CD4-positive, alpha-beta memory T cell (primary cell): ENCODE measurements around the gene IFT43. TPM values are rescaled to one million over a fixed set of nuclear protein-coding genes. Genes with fewer than 3 reads are reported as not detected.

ENCODE experiments used
- CTCF ChIA-PET: fragments of 350-600 bp; sonication (Branson Sonifier 250); formaldehyde crosslinking; loops from one replicate; lab custom pipeline; 2021; ENCODE audit warnings: inconsistent platforms; ENCODE audit not compliant: partially characterized antibody; lab: Charles Lee
- POLR2A ChIA-PET: fragments of 350-600 bp; sonication (Branson Sonifier 250); formaldehyde crosslinking; loops from one replicate; lab custom pipeline; 2021; ENCODE audit not compliant: partially characterized antibody; lab: Charles Lee
- DNase-seq, 5 donors: peaks; one replicate each; pipeline versions ENCODE4 v3.0.0 to v3.0.0-alpha.2; 2020 to 2022; ENCODE audit warnings: mixed read lengths in 1 of 5
- H3K27ac ChIP-seq: one replicate; pipeline ENCODE4 v1.7.0; 2013; ENCODE audit warnings: low read depth, low read length
- H3K27me3 ChIP-seq: 2 replicates; pipeline ENCODE4 v1.7.0; 2013; ENCODE audit warnings: mild to moderate bottlenecking, low read length, moderate library complexity; ENCODE audit not compliant: insufficient read depth
- H3K36me3 ChIP-seq: 2 replicates; pipeline ENCODE4 v1.7.0; 2013; ENCODE audit warnings: mild to moderate bottlenecking, low read length, moderate library complexity; ENCODE audit not compliant: insufficient read depth
- H3K4me1 ChIP-seq: 2 replicates; pipeline ENCODE4 v1.7.0; 2013; ENCODE audit warnings: mild to moderate bottlenecking, low read length, moderate library complexity; ENCODE audit not compliant: insufficient read depth
- H3K4me3 ChIP-seq, 2 donors: one replicate each; pipeline ENCODE4 v1.7.0; 2013; ENCODE audit warnings: low read length in 2 of 2, mild to moderate bottlenecking in 1 of 2
- H3K9me3 ChIP-seq, 2 donors: one replicate each; pipeline ENCODE4 v1.7.0; 2013; ENCODE audit warnings: low read length in 2 of 2, control low read depth in 1 of 2; ENCODE audit not compliant: control insufficient read depth in 1 of 2
- H3K27ac Mint-ChIP-seq, 7 donors: one replicate each; pipeline ENCODE4 v1.8.0; 2020 to 2021; ENCODE audit warnings: mixed read lengths in 7 of 7, mild to moderate bottlenecking in 6 of 7, inconsistent platforms in 3 of 7, moderate library complexity in 3 of 7
- H3K27me3 Mint-ChIP-seq, 2 donors: one replicate each; pipeline ENCODE4 v1.8.0; 2020 to 2021; ENCODE audit warnings: mixed read lengths in 2 of 2
- H3K36me3 Mint-ChIP-seq, 2 donors: one replicate each; pipeline ENCODE4 v1.8.0; 2020 to 2021; ENCODE audit warnings: mixed read lengths in 2 of 2, inconsistent platforms in 1 of 2, mild to moderate bottlenecking in 1 of 2
- H3K4me1 Mint-ChIP-seq, 4 donors: one replicate each; pipeline ENCODE4 v1.8.0; 2020 to 2021; ENCODE audit warnings: mixed read lengths in 4 of 4, mild to moderate bottlenecking in 1 of 4
- H3K4me3 Mint-ChIP-seq, 8 donors: one replicate each; pipeline ENCODE4 v1.8.0; 2020 to 2021; ENCODE audit warnings: mixed read lengths in 8 of 8, mild to moderate bottlenecking in 7 of 8, moderate library complexity in 6 of 8, inconsistent platforms in 3 of 8
- H3K9me3 Mint-ChIP-seq, 8 donors: one replicate each; pipeline ENCODE4 v1.8.0; 2020 to 2021; ENCODE audit warnings: mixed read lengths in 8 of 8, mild to moderate bottlenecking in 5 of 8, inconsistent platforms in 3 of 8, moderate library complexity in 1 of 8
- intact Hi-C: fragments of 100-400 bp; cut with micrococcal nuclease; formaldehyde crosslinking; loops from one replicate; pipeline ENCODE4 v1.15.1; 2023
- polyA plus RNA-seq, 2 donors: library from polyadenylated mRNA; unstranded; fragments of 300-500 nt; fragmentation: Illumina TruSeq; gene quantifications; one replicate each; pipeline ENCODE4 v1.2.3, GENCODE V29; 2021
- total RNA-seq, 2 experiments: library from RNA; stranded (reverse); gene quantifications; one replicate each; pipeline ENCODE4 v1.2.3, GENCODE V29; 2021

IFT43 gene
- total and polyA plus RNA-seq, 4 experiments from 2014 or later: 10.5 to 30.7 (median 12.5) TPM

DNA sequence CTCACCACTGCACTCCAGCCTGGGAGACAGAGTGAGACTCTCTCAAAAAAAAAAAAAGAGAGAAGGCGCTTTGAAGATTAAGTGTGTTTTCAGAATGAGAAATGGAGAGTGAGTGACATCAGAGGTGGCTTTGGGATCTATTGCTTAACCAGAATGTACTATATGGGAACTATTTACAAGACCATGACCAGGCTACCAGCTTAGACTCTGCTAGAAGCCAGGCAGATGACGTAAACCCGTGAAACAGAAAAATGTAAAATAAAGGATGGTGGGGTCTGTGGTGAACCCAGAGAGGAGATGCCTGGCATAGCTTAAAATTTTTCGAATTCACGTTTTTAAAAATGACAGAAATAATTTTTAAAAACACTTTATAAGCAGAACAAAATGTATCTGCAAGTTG lies 82.0 kb downstream of the IFT43 start:
- CTCF ChIA-PET: no interaction called here
- H3K9me3 Mint-ChIP-seq: peaks cover 2 to 8% (median 5%) of the 10 kb centered on the region in 8 donors
- intact Hi-C loops: no loop called here

DNA sequence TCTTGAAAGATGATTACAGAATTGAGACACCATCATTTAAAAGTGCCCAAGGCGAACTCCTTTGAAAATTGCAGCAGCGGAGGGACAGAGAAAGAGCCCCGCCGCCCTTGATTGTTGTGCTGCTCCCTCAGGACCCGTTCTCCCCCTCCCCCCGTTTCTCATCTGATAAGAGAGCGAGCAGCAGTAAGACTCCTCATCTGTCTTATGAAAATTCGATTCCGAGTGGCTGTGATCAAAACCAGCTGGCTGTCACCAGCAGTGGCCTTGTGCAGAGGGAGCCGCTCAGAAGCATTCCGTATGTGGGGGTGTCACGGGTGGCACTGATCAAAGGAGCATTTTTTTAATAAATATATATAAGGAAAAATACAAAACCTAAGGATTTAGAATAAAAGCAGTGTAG lies 88.2 kb downstream of the IFT43 start:
- Histone ChIP-seq H3K27me3 (no peaks in the 10 kb centered on the region), H3K4me1 (no peaks in the 10 kb centered on the region), H3K27ac (no peak overlapping the region), H3K9me3 (no peaks in the 10 kb centered on the region), H3K4me3 (no peak overlapping the region), H3K36me3 (no peaks in the 10 kb centered on the region)
- POLR2A ChIA-PET: no interaction called here
- no peaks in the 10 kb centered on the region for H3K27me3 Mint-ChIP-seq
- peaks cover 0 to 5% of the 10 kb centered on the region in 2 donors for H3K36me3 Mint-ChIP-seq
- CTCF ChIA-PET: no interaction called here
- intact Hi-C loops: no loop called here
- DNase-seq: no peak
- peak overlapping the region in 1 of 7 donors; percentile 29 for H3K27ac Mint-ChIP-seq
- H3K4me1 Mint-ChIP-seq: no peaks in the 10 kb centered on the region
- H3K4me3 Mint-ChIP-seq: no peak overlapping the region
- H3K9me3 Mint-ChIP-seq: no peaks in the 10 kb centered on the region

More for the DNA sequence above, 82.0 kb downstream of the IFT43 start:
- no peaks in the 10 kb centered on the region for H3K36me3 ChIP-seq
- no peak for DNase-seq
- H3K4me3 ChIP-seq: no peak overlapping the region
- no peaks in the 10 kb centered on the region for H3K4me1 ChIP-seq
- Mint-ChIP-seq H3K36me3 (peaks cover 21 to 49% of the 10 kb centered on the region in 2 donors), H3K4me3 (no peak overlapping the region), H3K4me1 (no peaks in the 10 kb centered on the region), H3K27me3 (no peaks in the 10 kb centered on the region), H3K27ac (no peak overlapping the region)
- POLR2A ChIA-PET: no interaction called here
- H3K27me3 ChIP-seq: no peaks in the 10 kb centered on the region
- H3K9me3 ChIP-seq: no peaks in the 10 kb centered on the region
- H3K27ac ChIP-seq: no peak overlapping the region

DNA sequence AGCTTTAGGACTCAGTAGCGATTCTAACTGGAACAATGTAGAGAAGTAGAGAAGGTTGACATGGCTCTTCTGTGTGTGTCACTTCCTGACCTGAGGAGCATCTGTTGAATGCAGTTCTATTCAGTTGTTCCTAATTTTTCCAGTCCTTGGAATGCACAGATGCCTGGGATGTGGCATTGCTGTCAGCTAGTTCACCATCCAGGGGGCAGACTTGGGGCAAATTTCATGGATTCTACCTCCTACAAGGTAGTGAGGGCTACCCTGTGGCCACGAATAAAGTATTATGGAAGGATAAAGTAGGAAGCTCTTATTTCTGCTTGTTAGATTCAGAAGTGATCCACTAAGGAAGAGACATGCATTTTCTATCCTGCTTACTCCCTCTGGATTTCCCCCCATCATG lies 91.8 kb downstream of the IFT43 start:
- no peak overlapping the region for H3K4me3 Mint-ChIP-seq
- DNase-seq: no peak

DNA sequence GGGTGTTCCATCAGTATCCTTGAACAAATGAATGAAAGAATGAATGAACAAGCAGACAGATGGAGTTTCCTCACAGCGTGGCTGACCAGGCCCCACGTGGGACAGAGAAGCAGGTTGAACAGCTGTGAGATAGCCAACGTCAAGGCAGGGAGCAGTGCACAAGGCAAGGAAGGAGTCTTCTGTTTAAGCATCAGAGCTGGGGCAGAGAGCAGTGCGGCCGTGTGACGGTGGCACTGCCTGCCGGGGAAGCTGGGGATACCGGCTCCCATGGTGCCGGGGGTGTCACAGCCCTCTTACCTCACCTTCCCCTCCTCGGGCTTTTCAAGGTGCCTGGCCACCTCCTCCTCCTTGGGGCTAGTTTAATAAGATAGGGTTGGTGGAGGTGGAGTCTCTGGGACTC lies 92.9 kb downstream of the IFT43 start:
- no peaks in the 10 kb centered on the region for H3K9me3 Mint-ChIP-seq
- no peaks in the 10 kb centered on the region for H3K36me3 ChIP-seq
- no peak overlapping the region for H3K27ac Mint-ChIP-seq
- H3K27me3 Mint-ChIP-seq: no peaks in the 10 kb centered on the region
- no peaks in the 10 kb centered on the region for H3K27me3 ChIP-seq
- H3K9me3 ChIP-seq: no peaks in the 10 kb centered on the region
- POLR2A ChIA-PET: no interaction called here
- intact Hi-C loops: no loop called here
- H3K4me1 ChIP-seq: no peaks in the 10 kb centered on the region
- no peak overlapping the region for H3K27ac ChIP-seq
- H3K4me3 ChIP-seq: no peak overlapping the region
- H3K36me3 Mint-ChIP-seq: peaks cover 0 to 1% of the 10 kb centered on the region in 2 donors
- no peak overlapping the region for H3K4me3 Mint-ChIP-seq
- no peak for DNase-seq
- CTCF ChIA-PET: no interaction called here
- no peaks in the 10 kb centered on the region for H3K4me1 Mint-ChIP-seq

More for the DNA sequence above, 91.8 kb downstream of the IFT43 start:
- no peak overlapping the region for H3K4me3 ChIP-seq
- H3K9me3 Mint-ChIP-seq: no peaks in the 10 kb centered on the region
- intact Hi-C loops: no loop called here
- no peaks in the 10 kb centered on the region for H3K4me1 Mint-ChIP-seq
- H3K27ac ChIP-seq: no peak overlapping the region
- H3K36me3 ChIP-seq: no peaks in the 10 kb centered on the region
- no peaks in the 10 kb centered on the region for H3K4me1 ChIP-seq
- no peak overlapping the region for H3K27ac Mint-ChIP-seq
- H3K9me3 ChIP-seq: no peaks in the 10 kb centered on the region
- no peaks in the 10 kb centered on the region for H3K27me3 ChIP-seq
- POLR2A ChIA-PET: no interaction called here
- peaks cover 0 to 1% of the 10 kb centered on the region in 2 donors for H3K36me3 Mint-ChIP-seq
- CTCF ChIA-PET: interaction anchor here (1.3 kb wide), 1 partner anchor 27 kb away, joined by 3 read pairs; no protein-coding TSS in a partner anchor
- H3K27me3 Mint-ChIP-seq: no peaks in the 10 kb centered on the region

DNA sequence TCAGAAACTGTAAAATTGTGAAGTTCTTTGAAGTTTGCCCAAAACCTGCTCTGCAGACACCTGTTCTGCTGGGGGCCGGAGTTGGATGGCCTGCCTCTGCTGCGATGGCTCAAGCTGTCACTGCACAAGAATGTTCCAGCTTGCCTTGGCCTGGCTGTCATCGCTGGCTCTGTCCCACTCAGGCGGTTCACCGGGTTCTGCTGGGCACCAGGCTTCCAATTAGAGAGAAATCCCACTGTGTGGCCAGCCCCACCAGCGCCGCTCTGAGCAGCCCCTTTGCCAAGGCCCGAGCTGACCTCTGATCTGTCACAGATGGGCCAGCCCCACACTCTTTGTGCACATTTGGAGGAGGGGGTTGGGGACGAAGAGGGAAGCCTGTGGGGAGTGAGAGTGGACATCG lies 94.5 kb downstream of the IFT43 start:
- no peak overlapping the region for H3K4me3 ChIP-seq
- intact Hi-C loops: no loop called here
- peaks cover 0 to 4% of the 10 kb centered on the region in 2 donors for H3K36me3 Mint-ChIP-seq
- no peaks in the 10 kb centered on the region for H3K4me1 ChIP-seq
- no peaks in the 10 kb centered on the region for H3K9me3 Mint-ChIP-seq
- no peak for DNase-seq
- CTCF ChIA-PET: no interaction called here
- no peaks in the 10 kb centered on the region for H3K27me3 ChIP-seq
- POLR2A ChIA-PET: no interaction called here
- no peak overlapping the region for H3K4me3 Mint-ChIP-seq
- H3K36me3 ChIP-seq: no peaks in the 10 kb centered on the region
- no peaks in the 10 kb centered on the region for H3K9me3 ChIP-seq
- H3K27ac Mint-ChIP-seq: no peak overlapping the region
- no peak overlapping the region for H3K27ac ChIP-seq
- H3K4me1 Mint-ChIP-seq: no peaks in the 10 kb centered on the region
- no peaks in the 10 kb centered on the region for H3K27me3 Mint-ChIP-seq

DNA sequence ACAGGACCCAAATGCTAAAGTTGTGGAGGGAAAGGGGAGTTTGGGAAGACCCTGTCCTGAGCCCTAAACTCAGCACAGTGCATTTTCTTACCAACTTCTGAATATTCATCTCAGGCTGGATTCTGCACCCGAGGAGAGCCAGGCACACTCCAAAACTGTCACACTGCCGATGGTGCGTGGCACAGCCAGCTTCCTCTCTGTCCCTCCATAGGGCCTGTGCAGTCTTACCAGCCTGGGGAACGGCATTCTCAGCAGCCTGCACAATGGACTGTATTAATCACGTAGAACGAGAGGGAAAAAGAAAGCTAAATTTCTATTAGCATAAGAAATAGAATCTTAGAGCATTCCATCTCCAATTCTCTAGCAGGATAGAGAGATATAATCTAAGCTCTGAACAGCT lies 94.9 kb downstream of the IFT43 start:
- H3K4me3 ChIP-seq: no peak overlapping the region
- no peak overlapping the region for H3K27ac ChIP-seq
- no peaks in the 10 kb centered on the region for H3K36me3 ChIP-seq
- CTCF ChIA-PET: no interaction called here
- Mint-ChIP-seq H3K27me3 (no peaks in the 10 kb centered on the region), H3K4me1 (no peaks in the 10 kb centered on the region), H3K27ac (no peak overlapping the region), H3K9me3 (no peaks in the 10 kb centered on the region), H3K36me3 (peaks cover 0 to 4% of the 10 kb centered on the region in 2 donors), H3K4me3 (no peak overlapping the region)
- no peaks in the 10 kb centered on the region for H3K4me1 ChIP-seq
- POLR2A ChIA-PET: no interaction called here
- no peak for DNase-seq
- no peaks in the 10 kb centered on the region for H3K9me3 ChIP-seq
- H3K27me3 ChIP-seq: no peaks in the 10 kb centered on the region
- intact Hi-C loops: no loop called here

DNA sequence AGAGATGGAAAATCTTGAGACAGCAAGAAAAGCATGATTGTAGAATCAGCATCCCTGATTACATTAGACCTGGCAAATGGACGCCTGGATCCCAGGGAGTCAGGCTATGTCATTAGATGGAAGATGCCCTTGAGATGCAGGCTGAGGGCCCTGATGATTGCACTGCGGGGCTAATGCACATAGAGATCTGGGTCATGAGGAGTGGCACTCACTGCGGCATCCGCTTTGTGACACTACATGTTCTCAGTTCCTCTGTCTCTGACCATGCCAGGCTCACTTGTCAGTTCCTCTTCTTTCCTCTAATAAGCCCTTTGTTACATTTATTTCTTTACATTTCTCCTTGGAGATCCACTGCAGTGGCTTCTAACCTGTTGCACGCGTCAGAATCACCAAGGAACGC lies 96.1 kb downstream of the IFT43 start:
- intact Hi-C loops: no loop called here
- ChIA-PET POLR2A (no interaction called here), CTCF (no interaction called here)
- Mint-ChIP-seq H3K4me1 (no peaks in the 10 kb centered on the region), H3K36me3 (peaks cover 0 to 4% of the 10 kb centered on the region in 2 donors), H3K4me3 (no peak overlapping the region), H3K9me3 (no peaks in the 10 kb centered on the region), H3K27ac (no peak overlapping the region), H3K27me3 (no peaks in the 10 kb centered on the region)
- no peak overlapping the region for H3K27ac ChIP-seq
- H3K9me3 ChIP-seq: no peaks in the 10 kb centered on the region
- no peak for DNase-seq
- H3K4me3 ChIP-seq: no peak overlapping the region
- no peaks in the 10 kb centered on the region for H3K36me3 ChIP-seq
- no peaks in the 10 kb centered on the region for H3K4me1 ChIP-seq
- H3K27me3 ChIP-seq: no peaks in the 10 kb centered on the region
